K562 (cell line): Measurements from ENCODE around the gene UBR4. TPM values are rescaled to one million over a fixed set of nuclear protein-coding genes. Genes with fewer than 3 reads are reported as not detected.

Experiments used
- ATAC-seq: fragments of 200-7000 bp; cut with Tn5 transposase; 3 replicates; pipeline ENCODE4 v1.9.1; 2020; ENCODE audit warnings: moderate library complexity
- BruUV-seq: library from RNA; stranded (reverse); fragments of 400-500 nt; replicated peaks from 2 replicates; lab custom pipeline; 2021; lab: Mats Ljungman, UMichigan
- CTCF ChIA-PET: fragments of 300-600 bp; formaldehyde crosslinking; extraction: SDS; loops from one replicate; lab custom pipeline; 2021; ENCODE audit warnings: low intra/inter-chr PET ratio; lab: Yijun Ruan, JAX
- POLR2A ChIA-PET: fragments of 300-600, 350-650 bp; sonication (Branson Sonifier 250); formaldehyde crosslinking; extraction: SDS; loops from one replicate; lab custom pipeline; 2021; ENCODE audit warnings: antibody characterized with exemption, inconsistent platforms; lab: Yijun Ruan, JAX
- DNase-seq, 4 experiments: peaks; one replicate each; pipeline versions ENCODE4 v3.0.0 to v3.0.0-alpha.2; 2011 to 2018; ENCODE audit warnings: low spot score in 3 of 4, mixed read lengths in 3 of 4; ENCODE audit errors: extremely low read depth in 1 of 4
- FAIRE-seq: peaks from 2 replicates; lab custom pipeline; 2011; peaks lifted over from hg19 to GRCh38; lab: Jason Lieb, UNC
- H2AFZ ChIP-seq: 2 replicates; pipeline ENCODE4 v1.6.0; 2011; ENCODE audit warnings: low read depth, low read length, control low read depth, inconsistent platforms
- H3K27ac ChIP-seq: fragments of 200-600 bp; 3 replicates; pipeline ENCODE4 v1.8.0; 2011; ENCODE audit warnings: low read depth, mild to moderate bottlenecking, control low read depth, inconsistent platforms, low read length, moderate library complexity, mixed read lengths; ENCODE audit errors: extremely low read depth
- H3K27me3 ChIP-seq, 2 experiments: fragments of 300-600 bp in 1 of 2; 2 replicates in 1 of 2; 3 replicates in 1 of 2; pipeline versions ENCODE4 v1.6.0 to v1.8.0; 2011; ENCODE audit warnings: inconsistent platforms in 2 of 2, low read length in 2 of 2, mild to moderate bottlenecking in 1 of 2, mixed read lengths in 1 of 2, moderate library complexity in 1 of 2; ENCODE audit not compliant: control insufficient read depth in 2 of 2, insufficient read depth in 2 of 2
- H3K36me3 ChIP-seq: fragments of 300-600 bp; 3 replicates; pipeline ENCODE4 v1.8.0; 2011; ENCODE audit warnings: mild to moderate bottlenecking, low read length, inconsistent platforms; ENCODE audit not compliant: control insufficient read depth, insufficient read depth
- H3K4me1 ChIP-seq, 2 experiments: fragments of 200-600 bp in 1 of 2; replicated peaks in 1 of 2; 2 replicates in 1 of 2; 3 replicates in 1 of 2; pipeline versions ENCODE4 v1.5.1 to v1.8.0; 2011; ENCODE audit warnings: inconsistent platforms in 2 of 2, low read length in 2 of 2, mild to moderate bottlenecking in 1 of 2, mixed read lengths in 1 of 2, moderate library complexity in 1 of 2; ENCODE audit not compliant: control insufficient read depth in 2 of 2, insufficient read depth in 2 of 2
- H3K4me2 ChIP-seq: 2 replicates; pipeline ENCODE4 v1.6.1; 2011; ENCODE audit warnings: low read length, control low read depth, inconsistent platforms, mixed read lengths; ENCODE audit not compliant: insufficient read depth
- H3K4me3 ChIP-seq: fragments of 200-600 bp; sonication (generic), shearing (Covaris generic); 2 replicates; pipeline ENCODE4 v1.5.1; 2016; ENCODE audit warnings: control low read depth, inconsistent platforms
- H3K79me2 ChIP-seq: fragments of 200-600 bp; 3 replicates; pipeline ENCODE4 v1.8.0; 2011; ENCODE audit warnings: low read length, inconsistent platforms; ENCODE audit not compliant: control insufficient read depth, insufficient read depth
- H3K9ac ChIP-seq, 2 experiments: 2 replicates each; pipeline versions ENCODE4 v1.6.0 to v1.6.1; 2011; ENCODE audit warnings: low read depth in 2 of 2, low read length in 2 of 2, control low read depth in 1 of 2, inconsistent platforms in 1 of 2, mild to moderate bottlenecking in 1 of 2, mixed read lengths in 1 of 2; ENCODE audit not compliant: insufficient read depth in 1 of 2
- H3K9me1 ChIP-seq: one replicate; pipeline ENCODE4 v1.6.0; 2011; ENCODE audit warnings: inconsistent platforms, mild to moderate bottlenecking, low read length, moderate library complexity; ENCODE audit not compliant: control insufficient read depth, insufficient read depth
- H3K9me3 ChIP-seq: replicated peaks from 2 replicates; pipeline ENCODE4 v1.5.1; 2011; ENCODE audit warnings: low read depth, low read length, inconsistent platforms; ENCODE audit not compliant: control insufficient read depth, insufficient read depth
- H4K20me1 ChIP-seq: replicated peaks from 2 replicates; pipeline ENCODE4 v1.6.1; 2011; ENCODE audit warnings: low read length, inconsistent platforms, mixed read lengths; ENCODE audit not compliant: control insufficient read depth, insufficient read depth
- ASH1L ChIP-seq: fragments of 450-650 bp; IDR thresholded peaks from 2 replicates; pipeline ENCODE4 v1.6.1; 2018; ENCODE audit warnings: borderline replicate concordance, mild to moderate bottlenecking, low read depth; ENCODE audit not compliant: partially characterized antibody
- ATF1 ChIP-seq, 2 experiments: fragments of 450-650 bp in 1 of 2; IDR thresholded peaks; 2 replicates each; pipeline ENCODE4 v1.6.1; 2016; ENCODE audit warnings: missing compliant biosample characterization in 1 of 2, missing genetic modification characterization in 1 of 2
- BCL6 ChIP-seq: fragments of 250-450 bp; sonication (Bioruptor Pico); IDR thresholded peaks from 2 replicates; pipeline ENCODE4 v1.4.0; 2020
- COPS2 ChIP-seq: fragments of 450-650 bp; conservative IDR thresholded peaks from 2 replicates; pipeline ENCODE4 v1.6.1; 2016; ENCODE audit warnings: mild to moderate bottlenecking, moderate library complexity
- EHMT2 ChIP-seq: fragments of 450-650 bp; IDR thresholded peaks from 2 replicates; pipeline ENCODE4 v1.6.1; 2018; ENCODE audit warnings: antibody characterized with exemption
- ELK1 ChIP-seq: sonication (generic); formaldehyde crosslinking; IDR thresholded peaks from 2 replicates; pipeline ENCODE4 v1.8.1; 2022; ENCODE audit warnings: missing genetic modification reagents
- GTF2E2 ChIP-seq: fragments of 200-800 bp; sonication (Bioruptor generic); IDR thresholded peaks from 2 replicates; pipeline ENCODE4 v1.6.1; 2016; ENCODE audit warnings: missing genetic modification characterization, missing compliant biosample characterization
- KAT7 ChIP-seq: sonication (generic); formaldehyde crosslinking; IDR thresholded peaks from 2 replicates; pipeline ENCODE4 v1.8.0; 2022; ENCODE audit warnings: missing genetic modification reagents, mild to moderate bottlenecking, borderline replicate concordance
- LEF1 ChIP-seq: fragments of 450-650 bp; IDR thresholded peaks from 2 replicates; pipeline ENCODE4 v1.6.1; 2016; ENCODE audit warnings: mild to moderate bottlenecking
- MAFK ChIP-seq: IDR thresholded peaks from 2 replicates; pipeline ENCODE4 v1.6.1; 2011; ENCODE audit warnings: low read length, improper control_type of control experiment
- POLR3G ChIP-seq: IDR thresholded peaks from 2 replicates; pipeline ENCODE4 v1.6.1; 2011; ENCODE audit not compliant: insufficient read length, insufficient replicate concordance; ENCODE audit errors: extremely low read depth
- RHOXF2B ChIP-seq: fragments of 250-450 bp; sonication (Bioruptor Pico); conservative IDR thresholded peaks from 2 replicates; pipeline ENCODE4 v1.5.1; 2021
- SIN3A ChIP-seq, 2 experiments: fragments of 150-350 bp in 1 of 2; IDR thresholded peaks; 2 replicates each; pipeline ENCODE4 v1.6.1; 2011 to 2016; ENCODE audit warnings: borderline replicate concordance in 2 of 2, low read depth in 2 of 2, low read length in 2 of 2, mild to moderate bottlenecking in 2 of 2, moderate library complexity in 2 of 2; ENCODE audit not compliant: control insufficient read depth in 1 of 2
- TCF7L2 ChIP-seq: fragments of 150-350 bp; IDR thresholded peaks from 2 replicates; pipeline ENCODE4 v1.6.1; 2016; ENCODE audit warnings: low read depth, mild to moderate bottlenecking, low read length, moderate library complexity
- YBX1 ChIP-seq: fragments of 450-650 bp; IDR thresholded peaks from 2 replicates; pipeline ENCODE4 v1.7.1; 2016; ENCODE audit warnings: mild to moderate bottlenecking
- ZBTB9 ChIP-seq: fragments of 450-650 bp; formaldehyde crosslinking; IDR thresholded peaks from 2 replicates; pipeline ENCODE4 v1.4.0; 2020; ENCODE audit warnings: mild to moderate bottlenecking, moderate library complexity
- ZNF232 ChIP-seq: sonication (generic); formaldehyde crosslinking; IDR thresholded peaks from 2 replicates; pipeline ENCODE4 v1.8.0; 2022; ENCODE audit warnings: mild to moderate bottlenecking, missing genetic modification reagents
- ZNF311 ChIP-seq: fragments of 250-450 bp; sonication (Bioruptor Pico); IDR thresholded peaks from 2 replicates; pipeline ENCODE4 v1.4.0; 2020; ENCODE audit warnings: mild to moderate bottlenecking, moderate library complexity
- ZNF717 ChIP-seq: fragments of 250-450 bp; sonication (Bioruptor Pico); IDR thresholded peaks from 2 replicates; pipeline ENCODE4 v1.5.0; 2021
- WGBS: fragments of 100-300 bp; shearing (Covaris generic); methylation state at CpG from one replicate; pipeline ENCODE4 v1.1.6; 2016; ENCODE audit warnings: low coverage, mixed read lengths; ENCODE audit not compliant: insufficient coverage; ENCODE audit errors: missing lambda C conversion rate; 5-methylcytosine and 5-hydroxymethylcytosine counted together
- in situ Hi-C: fragments of 300-500 bp; cut with MboI; formaldehyde crosslinking; loops from 4 replicates; pipeline ENCODE4 v1.15.0; 2018; ENCODE audit warnings: inconsistent platforms, mixed read lengths
- intact Hi-C: fragments of 100-400 bp; cut with micrococcal nuclease; formaldehyde crosslinking; loops from 2 replicates; pipeline ENCODE4 v1.14.2; 2022
- polyA plus RNA-seq, 8 experiments: library from polyadenylated mRNA; depleted of rRNA in 4 of 8; stranded (reverse) in 5 of 8; unstranded in 3 of 8; fragments of >200 nt; fragmentation: Nextera tagmentation in 2 of 8; fragmentation: Illumina TruSeq in 1 of 8; extraction: Ambion mirVana in 2 of 8; extraction: Trizol in 1 of 8; gene quantifications; 2 replicates each; pipeline versions ENCODE4 v1.2.1 to v1.2.3, GENCODE V29; 2011 to 2014; ENCODE audit warnings: inconsistent platforms in 1 of 8, missing spikeins in 1 of 8
- total RNA-seq, 7 experiments: library from RNA; depleted of rRNA in 6 of 7; stranded (reverse); fragments of >200 nt in 6 of 7; fragmentation: Illumina TruSeq in 2 of 7; extraction: Trizol in 2 of 7; gene quantifications; 2 replicates each; pipeline versions ENCODE4 v1.2.1 to v1.2.3, GENCODE V29; 2011 to 2021; ENCODE audit warnings: low replicate concordance in 1 of 7
- TF ChIP-seq, protein P1 (sequence below): fragments of 450-650 bp; IDR thresholded peaks from 2 replicates; pipeline ENCODE4 v1.6.1; 2017; ENCODE audit warnings: mild to moderate bottlenecking, moderate library complexity

UBR4 gene
- total and polyA plus RNA-seq, 9 of the 15 experiments (the other 6 are each of a cell fraction or from before 2014, with no cell fraction given), result 55.4 to 277 (median 123) TPM

DNA sequence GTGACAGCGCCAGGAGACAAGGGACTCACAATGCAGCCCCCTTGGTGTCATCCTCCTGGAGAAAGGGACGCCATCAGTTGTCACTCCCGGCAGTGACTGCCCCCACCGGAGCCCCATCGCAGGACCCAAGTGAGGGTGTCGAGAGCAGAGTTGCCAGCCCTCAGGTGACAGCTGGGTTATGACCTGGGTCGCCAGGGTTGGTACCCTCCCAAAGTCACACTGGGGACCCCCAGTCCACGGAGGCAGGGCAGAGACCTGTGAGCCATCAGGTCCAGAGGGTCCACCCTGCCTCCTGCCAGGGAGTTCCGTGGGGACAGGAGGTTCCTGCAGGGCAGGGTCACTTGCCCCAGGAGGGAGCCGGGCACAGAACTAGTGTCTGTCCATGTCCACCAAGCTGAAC is 175.3 kb downstream of the UBR4 start:
- no peaks in the 10 kb centered on the region for H3K9me3 ChIP-seq
- H3K79me2 ChIP-seq, result no peaks in the 10 kb centered on the region
- 0 out of 5 replicates have a peak, but pooled peaks cover 0 to 2% of the 10 kb centered on the region in 2 experiments for H3K4me1 ChIP-seq
- ATAC-seq (no peak), FAIRE-seq (no peak)
- H3K36me3 ChIP-seq, result no peaks in the 10 kb centered on the region
- intact Hi-C loops (no loop called here), in situ Hi-C loops (no loop called here)
- H3K9me1 ChIP-seq, result no peaks in the 10 kb centered on the region
- WGBS, result 2% methylated on average over 10 of the region's 10 CpGs
- H3K9ac ChIP-seq, result no peak overlapping the region
- H3K27me3 ChIP-seq, result peaks cover 61 to 80% of the 10 kb centered on the region in 2 experiments
- H2AFZ ChIP-seq, result no peak overlapping the region
- POLR2A ChIA-PET, result interaction anchor here (0.8 kb wide), 1 partner anchor 13 kb away, joined by 3 read pairs; no protein-coding TSS in a partner anchor
- H3K27ac ChIP-seq, result no peak overlapping the region
- peaks cover 14% of the 10 kb centered on the region for H4K20me1 ChIP-seq
- no peak for TF ChIP-seq LEF1
- TF ChIP-seq SIN3A (IDR thresholded peaks at IDR 0.05; ENCODE audit: borderline replicate concordance in 2 of 2, control insufficient read depth in 1 of 2, low read depth in 2 of 2, low read length in 2 of 2), result no peak
- no peak for TF ChIP-seq ZBTB9 (CRISPR knock-in tag)
- no peak for TF ChIP-seq EHMT2
- no peak for TF ChIP-seq ASH1L
- TF ChIP-seq TCF7L2, result no peak
- TF ChIP-seq COPS2, result no peak
- no peak for TF ChIP-seq RHOXF2B (CRISPR knock-in tag)
- no peak for TF ChIP-seq ZNF717 (CRISPR knock-in tag)
- TF ChIP-seq ZNF232 (CRISPR knock-in tag), result no peak
- no peak for TF ChIP-seq BCL6
- no peak for TF ChIP-seq ATF1 (CRISPR knock-in tag; IDR thresholded peaks at IDR 0.05)
- no peak for TF ChIP-seq ATF1 (tag; IDR thresholded peaks at IDR 0.05)
- TF ChIP-seq, protein P1, sequence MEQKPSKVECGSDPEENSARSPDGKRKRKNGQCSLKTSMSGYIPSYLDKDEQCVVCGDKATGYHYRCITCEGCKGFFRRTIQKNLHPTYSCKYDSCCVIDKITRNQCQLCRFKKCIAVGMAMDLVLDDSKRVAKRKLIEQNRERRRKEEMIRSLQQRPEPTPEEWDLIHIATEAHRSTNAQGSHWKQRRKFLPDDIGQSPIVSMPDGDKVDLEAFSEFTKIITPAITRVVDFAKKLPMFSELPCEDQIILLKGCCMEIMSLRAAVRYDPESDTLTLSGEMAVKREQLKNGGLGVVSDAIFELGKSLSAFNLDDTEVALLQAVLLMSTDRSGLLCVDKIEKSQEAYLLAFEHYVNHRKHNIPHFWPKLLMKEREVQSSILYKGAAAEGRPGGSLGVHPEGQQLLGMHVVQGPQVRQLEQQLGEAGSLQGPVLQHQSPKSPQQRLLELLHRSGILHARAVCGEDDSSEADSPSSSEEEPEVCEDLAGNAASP, result no peak
- TF ChIP-seq YBX1, result no peak
- no peak for TF ChIP-seq GTF2E2 (tag)
- TF ChIP-seq ZNF311, result no peak
- no peak for TF ChIP-seq ELK1
- no peak for TF ChIP-seq KAT7 (CRISPR knock-in tag)
- no peak for TF ChIP-seq MAFK
- no peak for TF ChIP-seq POLR3G
- TF ChIP-seq, all 486 proteins: peak for 0
- no peak for DNase-seq
- no peak overlapping the region for H3K4me3 ChIP-seq
- BruUV-seq, result no TSS peak
- CTCF ChIA-PET, result no interaction called here
- no peak overlapping the region for H3K4me2 ChIP-seq
